HCT116 (cell line): Measurements from ENCODE around the gene GPR85. TPM values are rescaled to one million over a fixed set of nuclear protein-coding genes. Genes with fewer than 3 reads are reported as not detected.

Experiments used
- ATAC-seq: fragments of 200-7000 bp; cut with Tn5 transposase; 2 replicates; pipeline ENCODE4 v1.9.1; 2020; ENCODE audit warnings: mild to moderate bottlenecking, moderate library complexity
- BruUV-seq: library from RNA; stranded (reverse); fragments of 400-500 nt; replicated peaks from 2 replicates; lab custom pipeline; 2021; lab: Mats Ljungman, UMichigan
- CTCF ChIA-PET: fragments of 300-600 bp; sonication (Branson Sonifier 250); formaldehyde crosslinking; loops from one replicate; lab custom pipeline; 2021; ENCODE audit warnings: antibody characterized with exemption; lab: Charles Lee
- POLR2A ChIA-PET: fragments of 300-600, 350-600 bp; sonication (Branson Sonifier 250); formaldehyde crosslinking; loops from one replicate; lab custom pipeline; 2021; ENCODE audit warnings: antibody characterized with exemption; lab: Charles Lee
- RAD21 ChIA-PET, 2 experiments: fragments of 300-600 bp; sonication (Branson Sonifier 250); formaldehyde crosslinking; loops; one replicate each; lab custom pipeline; 2023; ENCODE audit warnings: low total read pairs in 2 of 2; ENCODE audit not compliant: uncharacterized antibody in 2 of 2, unreplicated experiment in 2 of 2, low non-redundant PET in 1 of 2; lab: Charles Lee
- DNase-seq: peaks from one replicate; pipeline ENCODE4 v3.0.0-alpha.2; 2010; ENCODE audit warnings: low read depth, low spot score
- H2AFZ ChIP-seq: fragments of 200-600 bp; shearing (Covaris generic), sonication (generic); 2 replicates; pipeline ENCODE4 v1.6.1; 2017; ENCODE audit warnings: low read depth, mixed run types, mixed read lengths, antibody characterized with exemption, low read length; ENCODE audit not compliant: poor library complexity, severe bottlenecking
- H3K27ac ChIP-seq: 2 replicates; pipeline ENCODE4 v1.5.1; 2012; ENCODE audit warnings: low read depth, low read length
- H3K27me3 ChIP-seq: fragments of 200-600 bp; sonication (generic); 2 replicates; pipeline ENCODE4 v1.6.1; 2016; ENCODE audit warnings: mixed run types, low read length, mixed read lengths; ENCODE audit not compliant: insufficient read depth
- H3K36me3 ChIP-seq, 2 experiments: fragments of 200-500 bp in 1 of 2; fragments of 200-600 bp in 1 of 2; sonication (Bioruptor generic) in 1 of 2; sonication (generic) in 1 of 2; 2 replicates each; pipeline versions ENCODE4 v1.5.1 to v1.6.1; 2014 to 2016; ENCODE audit warnings: low read length in 2 of 2, inconsistent platforms in 1 of 2, mixed read lengths in 1 of 2, mixed run types in 1 of 2; ENCODE audit not compliant: insufficient read depth in 2 of 2, control insufficient read depth in 1 of 2
- H3K4me1 ChIP-seq, 2 experiments: fragments of 200-600 bp in 1 of 2; sonication (generic) in 1 of 2; 2 replicates each; pipeline versions ENCODE4 v1.5.1 to v1.6.1; 2012 to 2017; ENCODE audit warnings: low read length in 2 of 2, inconsistent platforms in 1 of 2, mild to moderate bottlenecking in 1 of 2, mixed read lengths in 1 of 2, mixed run types in 1 of 2, moderate library complexity in 1 of 2; ENCODE audit not compliant: insufficient read depth in 2 of 2, control insufficient read depth in 1 of 2
- H3K4me2 ChIP-seq: fragments of 200-600 bp; sonication (generic); 2 replicates; pipeline ENCODE4 v1.6.1; 2017; ENCODE audit warnings: mixed run types, low read length, mixed read lengths
- H3K4me3 ChIP-seq, 2 experiments: fragments of 200-600 bp in 1 of 2; sonication (generic) in 1 of 2; replicated peaks in 1 of 2; 2 replicates each; pipeline ENCODE4 v1.5.1; 2011 to 2016; ENCODE audit warnings: low read length in 2 of 2, control low read depth in 1 of 2, low read depth in 1 of 2, mild to moderate bottlenecking in 1 of 2, mixed read lengths in 1 of 2, mixed run types in 1 of 2
- H3K79me2 ChIP-seq: fragments of 200-600 bp; sonication (generic); 2 replicates; pipeline ENCODE4 v1.6.1; 2017; ENCODE audit warnings: mild to moderate bottlenecking, mixed run types, low read length, moderate library complexity, mixed read lengths; ENCODE audit not compliant: insufficient read depth
- H3K9ac ChIP-seq: fragments of 200-600 bp; sonication (generic); 2 replicates; pipeline ENCODE4 v1.6.1; 2016; ENCODE audit warnings: low read length, mixed read lengths
- H3K9me2 ChIP-seq: fragments of 200-600 bp; sonication (generic), shearing (Covaris generic); 2 replicates; pipeline ENCODE4 v1.6.1; 2017; ENCODE audit warnings: mixed run types, mild to moderate bottlenecking, moderate library complexity; ENCODE audit not compliant: insufficient read depth
- H3K9me3 ChIP-seq, 2 experiments: fragments of 200-500 bp in 1 of 2; fragments of 200-600 bp in 1 of 2; sonication (Bioruptor generic) in 1 of 2; sonication (generic) in 1 of 2; 2 replicates each; pipeline ENCODE4 v1.6.1; 2014 to 2017; ENCODE audit warnings: low read length in 2 of 2, mixed read lengths in 2 of 2, inconsistent platforms in 1 of 2, low read depth in 1 of 2, mild to moderate bottlenecking in 1 of 2, mixed run types in 1 of 2, moderate library complexity in 1 of 2; ENCODE audit not compliant: control insufficient read depth in 1 of 2, insufficient read depth in 1 of 2
- H4K20me1 ChIP-seq: fragments of 200-600 bp; sonication (generic), shearing (Covaris generic); 2 replicates; pipeline ENCODE4 v1.6.1; 2017; ENCODE audit warnings: mixed run types, mild to moderate bottlenecking, moderate library complexity; ENCODE audit not compliant: insufficient read depth
- CEBPB ChIP-seq: IDR thresholded peaks from 2 replicates; pipeline ENCODE4 v1.6.1; 2012; ENCODE audit warnings: low read depth
- EGR1 ChIP-seq: IDR thresholded peaks from 2 replicates; pipeline ENCODE4 v1.6.1; 2012; ENCODE audit warnings: low read depth
- EZH2 ChIP-seq: fragments of 200-600 bp; sonication (generic); IDR thresholded peaks from 2 replicates; pipeline ENCODE4 v1.6.1; 2017; ENCODE audit warnings: antibody characterized with exemption, mixed run types
- EZH2phosphoT487 ChIP-seq: fragments of 200-600 bp; IDR thresholded peaks from 2 replicates; pipeline ENCODE4 v1.6.1; 2018; ENCODE audit warnings: antibody characterized with exemption, borderline replicate concordance
- JUND ChIP-seq: IDR thresholded peaks from 2 replicates; pipeline ENCODE4 v1.6.1; 2012
- POLR2AphosphoS5 ChIP-seq: IDR thresholded peaks from 2 replicates; pipeline ENCODE4 v1.6.1; 2011; ENCODE audit warnings: mild to moderate bottlenecking, low read depth, low read length, moderate library complexity
- RAD21 ChIP-seq: IDR thresholded peaks from 2 replicates; pipeline ENCODE4 v1.6.1; 2012; ENCODE audit warnings: low read depth, mild to moderate bottlenecking
- REST ChIP-seq: IDR thresholded peaks from 2 replicates; pipeline ENCODE4 v1.6.1; 2012; ENCODE audit warnings: low read depth
- SIN3A ChIP-seq: IDR thresholded peaks from 2 replicates; pipeline ENCODE4 v1.6.1; 2012; ENCODE audit warnings: low read depth
- SP1 ChIP-seq: IDR thresholded peaks from 2 replicates; pipeline ENCODE4 v1.6.1; 2012; ENCODE audit warnings: low read depth
- SRF ChIP-seq: IDR thresholded peaks from 2 replicates; pipeline ENCODE4 v1.6.1; 2012; ENCODE audit warnings: low read depth
- TCF7L2 ChIP-seq: IDR thresholded peaks from 2 replicates; pipeline ENCODE4 v1.7.0; 2011; ENCODE audit warnings: borderline replicate concordance, inconsistent platforms; ENCODE audit not compliant: insufficient read depth, insufficient read length; ENCODE audit errors: extremely low read depth
- YY1 ChIP-seq: IDR thresholded peaks from 2 replicates; pipeline ENCODE4 v1.6.1; 2011; ENCODE audit warnings: low read length, low read depth, moderate library complexity, mild to moderate bottlenecking; ENCODE audit not compliant: insufficient replicate concordance; ENCODE audit errors: extremely low read depth
- ZNF274 ChIP-seq: fragments of 200-500 bp; sonication (Bioruptor generic); IDR thresholded peaks from 2 replicates; pipeline ENCODE4 v1.6.1; 2014; ENCODE audit warnings: mild to moderate bottlenecking, low read depth, low read length, inconsistent platforms
- intact Hi-C: fragments of 100-400 bp; cut with micrococcal nuclease; formaldehyde crosslinking; loops from 2 replicates; pipeline ENCODE4 v1.10.0; 2022
- total RNA-seq: library from RNA; stranded (reverse); gene quantifications from one replicate; pipeline ENCODE4 v1.2.1, GENCODE V29; 2021; ENCODE audit not compliant: unreplicated experiment
- TF ChIP-seq, protein P1 (sequence below): IDR thresholded peaks from 2 replicates; pipeline ENCODE4 v1.6.1; 2012
- TF ChIP-seq, protein P2 (sequence below), 3 experiments: fragments of 200-600 bp in 1 of 3; sonication (generic) in 1 of 3; IDR thresholded peaks in 2 of 3; conservative IDR thresholded peaks in 1 of 3; 2 replicates each; pipeline ENCODE4 v1.5.1; 2012 to 2017; ENCODE audit warnings: low read depth in 2 of 3, low read length in 2 of 3, antibody characterized with exemption in 1 of 3, borderline replicate concordance in 1 of 3, control low read depth in 1 of 3, mild to moderate bottlenecking in 1 of 3, mixed read lengths in 1 of 3, mixed run types in 1 of 3, moderate library complexity in 1 of 3; ENCODE audit not compliant: insufficient read depth in 1 of 3
- TF ChIP-seq, protein P3 (sequence below): IDR thresholded peaks from 2 replicates; pipeline ENCODE4 v1.6.1; 2012

The GPR85 gene
- total RNA-seq, 1 experiment from 2014 or later: not detected

- Histone ChIP-seq H3K9me2 (no peaks in the 10 kb centered on the region), H3K36me3 (no peaks in the 10 kb centered on the region), H3K4me2 (no peak overlapping the region), H3K27ac (no peak overlapping the region), H3K4me3 (no peak overlapping the region), H3K27me3 (no peaks in the 10 kb centered on the region), H3K79me2 (no peaks in the 10 kb centered on the region), H3K9ac (no peak overlapping the region), H3K4me1 (no peaks in the 10 kb centered on the region), H2AFZ (no peak overlapping the region), H4K20me1 (no peaks in the 10 kb centered on the region), H3K9me3 (no peaks in the 10 kb centered on the region)
- ChIA-PET RAD21 (no interaction called here), CTCF (no interaction called here), POLR2A (no interaction called here)
- ATAC-seq: no peak
- TF ChIP-seq EGR1: no peak
- no peak for TF ChIP-seq CEBPB
- TF ChIP-seq SRF: no peak
- TF ChIP-seq REST: no peak
- TF ChIP-seq EZH2: no peak
- TF ChIP-seq, protein P1, sequence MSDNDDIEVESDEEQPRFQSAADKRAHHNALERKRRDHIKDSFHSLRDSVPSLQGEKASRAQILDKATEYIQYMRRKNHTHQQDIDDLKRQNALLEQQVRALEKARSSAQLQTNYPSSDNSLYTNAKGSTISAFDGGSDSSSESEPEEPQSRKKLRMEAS: no peak
- TF ChIP-seq EZH2phosphoT487: no peak
- TF ChIP-seq POLR2AphosphoS5: no peak
- TF ChIP-seq YY1: no peak
- no peak for TF ChIP-seq TCF7L2
- no peak for TF ChIP-seq RAD21
- no peak for TF ChIP-seq ZNF274
- TF ChIP-seq JUND: no peak
- TF ChIP-seq, protein P2, sequence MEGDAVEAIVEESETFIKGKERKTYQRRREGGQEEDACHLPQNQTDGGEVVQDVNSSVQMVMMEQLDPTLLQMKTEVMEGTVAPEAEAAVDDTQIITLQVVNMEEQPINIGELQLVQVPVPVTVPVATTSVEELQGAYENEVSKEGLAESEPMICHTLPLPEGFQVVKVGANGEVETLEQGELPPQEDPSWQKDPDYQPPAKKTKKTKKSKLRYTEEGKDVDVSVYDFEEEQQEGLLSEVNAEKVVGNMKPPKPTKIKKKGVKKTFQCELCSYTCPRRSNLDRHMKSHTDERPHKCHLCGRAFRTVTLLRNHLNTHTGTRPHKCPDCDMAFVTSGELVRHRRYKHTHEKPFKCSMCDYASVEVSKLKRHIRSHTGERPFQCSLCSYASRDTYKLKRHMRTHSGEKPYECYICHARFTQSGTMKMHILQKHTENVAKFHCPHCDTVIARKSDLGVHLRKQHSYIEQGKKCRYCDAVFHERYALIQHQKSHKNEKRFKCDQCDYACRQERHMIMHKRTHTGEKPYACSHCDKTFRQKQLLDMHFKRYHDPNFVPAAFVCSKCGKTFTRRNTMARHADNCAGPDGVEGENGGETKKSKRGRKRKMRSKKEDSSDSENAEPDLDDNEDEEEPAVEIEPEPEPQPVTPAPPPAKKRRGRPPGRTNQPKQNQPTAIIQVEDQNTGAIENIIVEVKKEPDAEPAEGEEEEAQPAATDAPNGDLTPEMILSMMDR (IDR thresholded peaks at IDR 0.05 in 2 of 3, conservative IDR thresholded peaks at IDR 0.05 in 1 of 3; ENCODE audit: borderline replicate concordance in 1 of 3, insufficient read depth in 1 of 3, low read depth in 2 of 3, low read length in 2 of 3): no peak
- no peak for TF ChIP-seq SP1
- TF ChIP-seq, protein P3, sequence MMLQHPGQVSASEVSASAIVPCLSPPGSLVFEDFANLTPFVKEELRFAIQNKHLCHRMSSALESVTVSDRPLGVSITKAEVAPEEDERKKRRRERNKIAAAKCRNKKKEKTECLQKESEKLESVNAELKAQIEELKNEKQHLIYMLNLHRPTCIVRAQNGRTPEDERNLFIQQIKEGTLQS: no peak
- TF ChIP-seq SIN3A: no peak
- BruUV-seq: no TSS peak
- intact Hi-C loops: no loop called here
- no peak for DNase-seq
These were observed 9.9 kb downstream of the GPR85 start for GRCh38 chr7:113076703-113077102.
